Endothelial cell of umbilical vein (primary cell): ENCODE data around the gene SCNN1B. TPM values are rescaled to one million over a fixed set of nuclear protein-coding genes. Genes with fewer than 3 reads are reported as not detected.

Experiments
- BruUV-seq: library from RNA; stranded (reverse); fragments of 400-500 nt; replicated peaks from 2 replicates; lab custom pipeline; 2021; lab: Mats Ljungman, UMichigan
- CTCF ChIA-PET: fragments of 300-600, 350-600 bp; sonication (Branson Sonifier 250); formaldehyde crosslinking; loops from one replicate; lab custom pipeline; 2021; ENCODE audit warnings: antibody characterized with exemption, inconsistent platforms; lab: Charles Lee
- POLR2A ChIA-PET: fragments of 300-600, 350-600 bp; sonication (Branson Sonifier 250); formaldehyde crosslinking; loops from one replicate; lab custom pipeline; 2021; ENCODE audit warnings: antibody characterized with exemption, inconsistent platforms; lab: Charles Lee
- DNase-seq: peaks from one replicate; pipeline ENCODE4 v3.0.0-alpha.2; 2011; ENCODE audit warnings: low read depth, low spot score
- FAIRE-seq: peaks from 2 replicates; lab custom pipeline; 2011; peaks lifted over from hg19 to GRCh38; lab: Jason Lieb, UNC
- H2AFZ ChIP-seq: 2 replicates; pipeline ENCODE4 v1.6.0; 2012; ENCODE audit warnings: low read depth, low read length, control low read depth, inconsistent platforms
- H3K27ac ChIP-seq: 2 replicates; pipeline ENCODE4 v1.5.1; 2011; ENCODE audit warnings: low read depth, mild to moderate bottlenecking, control low read depth, low read length, moderate library complexity; ENCODE audit not compliant: insufficient read depth
- H3K27me3 ChIP-seq, 2 experiments: 2 replicates each; pipeline versions ENCODE4 v1.6.0 to v1.6.1; 2011; ENCODE audit warnings: low read length in 2 of 2, mixed read lengths in 1 of 2; ENCODE audit not compliant: control insufficient read depth in 2 of 2, insufficient read depth in 2 of 2
- H3K36me3 ChIP-seq, 2 experiments: 2 replicates in 1 of 2; 3 replicates in 1 of 2; pipeline ENCODE4 v1.5.1; 2011; ENCODE audit warnings: low read length in 2 of 2, mild to moderate bottlenecking in 1 of 2, moderate library complexity in 1 of 2; ENCODE audit not compliant: control insufficient read depth in 2 of 2, insufficient read depth in 2 of 2; ENCODE audit errors: extremely low read depth in 1 of 2
- H3K4me1 ChIP-seq: 3 replicates; pipeline ENCODE4 v1.5.1; 2011; ENCODE audit warnings: mild to moderate bottlenecking, low read length; ENCODE audit not compliant: control insufficient read depth, insufficient read depth; ENCODE audit errors: extremely low read depth
- H3K4me2 ChIP-seq: 2 replicates; pipeline ENCODE4 v1.6.1; 2011; ENCODE audit warnings: low read length, control low read depth, mixed read lengths; ENCODE audit not compliant: insufficient read depth
- H3K4me3 ChIP-seq, 3 experiments: fragments of 200-600 bp in 1 of 3; sonication (generic), shearing (Covaris generic) in 1 of 3; replicated peaks in 1 of 3; 2 replicates each; pipeline ENCODE4 v1.5.1; 2011 to 2016; ENCODE audit warnings: control low read depth in 3 of 3, low read length in 3 of 3, mild to moderate bottlenecking in 2 of 3, inconsistent platforms in 1 of 3, low read depth in 1 of 3, moderate library complexity in 1 of 3; ENCODE audit not compliant: insufficient read depth in 1 of 3
- H3K79me2 ChIP-seq: 2 replicates; pipeline ENCODE4 v1.6.0; 2012; ENCODE audit warnings: low read length, inconsistent platforms; ENCODE audit not compliant: control insufficient read depth, insufficient read depth
- H3K9ac ChIP-seq: replicated peaks from 2 replicates; pipeline ENCODE3; 2011; ENCODE audit warnings: low read length, control low read depth; ENCODE audit not compliant: insufficient read depth; ENCODE audit errors: extremely low read depth
- H3K9me1 ChIP-seq: replicated peaks from 3 replicates; pipeline ENCODE4 v1.6.0; 2011; ENCODE audit warnings: mild to moderate bottlenecking, low read length; ENCODE audit not compliant: control insufficient read depth, insufficient read depth; ENCODE audit errors: extremely low read depth
- H3K9me3 ChIP-seq: replicated peaks from 2 replicates; pipeline ENCODE4 v1.5.1; 2012; ENCODE audit warnings: low read length, inconsistent platforms; ENCODE audit not compliant: control insufficient read depth, insufficient read depth
- H4K20me1 ChIP-seq: replicated peaks from 2 replicates; pipeline ENCODE3; 2011; ENCODE audit warnings: mild to moderate bottlenecking, low read length; ENCODE audit not compliant: control insufficient read depth, insufficient read depth; ENCODE audit errors: extremely low read depth
- EZH2 ChIP-seq: IDR thresholded peaks from 2 replicates; pipeline ENCODE4 v1.6.1; 2012; ENCODE audit warnings: borderline replicate concordance, low read depth, mild to moderate bottlenecking, moderate library complexity, low read length, inconsistent platforms; ENCODE audit not compliant: severe bottlenecking
- FOS ChIP-seq: IDR thresholded peaks from 2 replicates; pipeline ENCODE4 v1.6.1; 2011; ENCODE audit warnings: mild to moderate bottlenecking, low read length, moderate library complexity, borderline replicate concordance; ENCODE audit not compliant: insufficient read depth
- GATA2 ChIP-seq: IDR thresholded peaks from 2 replicates; pipeline ENCODE4 v1.7.0; 2011; ENCODE audit warnings: low read depth, mild to moderate bottlenecking, moderate library complexity, mixed read lengths, low read length; ENCODE audit not compliant: insufficient read length, insufficient read depth
- JUN ChIP-seq: IDR thresholded peaks from 2 replicates; pipeline ENCODE4 v1.6.1; 2011; ENCODE audit warnings: borderline replicate concordance, low read depth; ENCODE audit not compliant: insufficient read length, insufficient read depth
- dilution Hi-C: fragments of 300-500 bp; cut with MboI; formaldehyde crosslinking; loops from one replicate; pipeline ENCODE4 v1.15.0; 2019; ENCODE audit warnings: low sequenced_read_pairs; ENCODE audit not compliant: extremely low pct_ligation_motif_present
- intact Hi-C: fragments of 100-400 bp; cut with micrococcal nuclease; formaldehyde crosslinking; loops from one replicate; pipeline ENCODE4 v1.10.0; 2022
- polyA plus RNA-seq, 4 experiments: library from polyadenylated mRNA; depleted of rRNA in 3 of 4; stranded (reverse) in 3 of 4; unstranded in 1 of 4; fragments of >200 nt; gene quantifications; 2 replicates each; pipeline versions ENCODE4 v1.2.1 to v1.2.3, GENCODE V29; 2011 to 2012; ENCODE audit warnings: missing spikeins in 1 of 4
- total RNA-seq: library from RNA; stranded (reverse); gene quantifications from 2 replicates; pipeline ENCODE4 v1.2.3, GENCODE V29; 2021
- TF ChIP-seq, protein P1 (sequence below): IDR thresholded peaks from 2 replicates; pipeline ENCODE4 v1.6.1; 2011; ENCODE audit not compliant: insufficient read depth, insufficient read length
- TF ChIP-seq, protein P2 (sequence below), 2 donors: IDR thresholded peaks; 1 replicate in 1 of 2; 2 replicates in 1 of 2; pipeline ENCODE4 v1.5.1; 2011; ENCODE audit warnings: low read length in 2 of 2, mild to moderate bottlenecking in 2 of 2, moderate library complexity in 2 of 2, control low read depth in 1 of 2, inconsistent platforms in 1 of 2, low read depth in 1 of 2; ENCODE audit not compliant: insufficient read depth in 1 of 2; ENCODE audit errors: extremely low read depth in 1 of 2

The SCNN1B gene
- total and polyA plus RNA-seq, 2 donors (not counting 3 experiments of a cell fraction or from before 2014, with no cell fraction given) = not detected

DNA sequence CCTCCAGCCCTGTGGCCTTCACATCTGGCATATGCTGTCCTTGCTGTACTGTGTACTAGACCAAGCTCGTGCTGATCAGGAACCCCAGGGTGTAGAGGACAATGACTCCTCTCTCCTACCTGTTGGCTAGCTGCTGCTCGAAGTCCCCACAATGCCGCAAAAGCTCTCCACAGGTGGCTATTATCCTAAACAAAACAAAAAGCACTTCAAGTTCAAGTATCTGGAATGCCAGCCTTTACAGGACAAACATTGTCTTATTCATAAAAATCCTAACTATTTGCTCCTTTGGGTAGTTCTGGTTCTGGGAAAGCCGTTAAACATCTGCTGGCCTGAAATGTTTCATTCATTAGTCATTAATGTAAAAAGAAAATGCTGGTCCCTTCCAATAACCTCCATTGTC is 108.1 kb downstream of the SCNN1B start:
- FAIRE-seq (no peak), DNase-seq (no peak)
- dilution Hi-C loops = no loop called here
- Histone ChIP-seq H3K9me3 (no peaks in the 10 kb centered on the region), H3K9me1 (no peaks in the 10 kb centered on the region), H4K20me1 (no peaks in the 10 kb centered on the region), H3K27ac (no peak overlapping the region), H3K4me3 (no peak overlapping the region), H3K9ac (no peak overlapping the region), H3K4me1 (no peaks in the 10 kb centered on the region), H3K79me2 (no peaks in the 10 kb centered on the region), H2AFZ (no peak overlapping the region), H3K4me2 (no peak overlapping the region), H3K27me3 (no peaks in the 10 kb centered on the region), H3K36me3 (peaks cover under 1 to 12% of the 10 kb centered on the region in 2 experiments)
- intact Hi-C loops = no loop called here
- no TSS peak for BruUV-seq
- no peak for TF ChIP-seq EZH2
- TF ChIP-seq, protein P1, sequence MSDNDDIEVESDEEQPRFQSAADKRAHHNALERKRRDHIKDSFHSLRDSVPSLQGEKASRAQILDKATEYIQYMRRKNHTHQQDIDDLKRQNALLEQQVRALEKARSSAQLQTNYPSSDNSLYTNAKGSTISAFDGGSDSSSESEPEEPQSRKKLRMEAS = no peak
- no peak for TF ChIP-seq FOS
- TF ChIP-seq, protein P2, sequence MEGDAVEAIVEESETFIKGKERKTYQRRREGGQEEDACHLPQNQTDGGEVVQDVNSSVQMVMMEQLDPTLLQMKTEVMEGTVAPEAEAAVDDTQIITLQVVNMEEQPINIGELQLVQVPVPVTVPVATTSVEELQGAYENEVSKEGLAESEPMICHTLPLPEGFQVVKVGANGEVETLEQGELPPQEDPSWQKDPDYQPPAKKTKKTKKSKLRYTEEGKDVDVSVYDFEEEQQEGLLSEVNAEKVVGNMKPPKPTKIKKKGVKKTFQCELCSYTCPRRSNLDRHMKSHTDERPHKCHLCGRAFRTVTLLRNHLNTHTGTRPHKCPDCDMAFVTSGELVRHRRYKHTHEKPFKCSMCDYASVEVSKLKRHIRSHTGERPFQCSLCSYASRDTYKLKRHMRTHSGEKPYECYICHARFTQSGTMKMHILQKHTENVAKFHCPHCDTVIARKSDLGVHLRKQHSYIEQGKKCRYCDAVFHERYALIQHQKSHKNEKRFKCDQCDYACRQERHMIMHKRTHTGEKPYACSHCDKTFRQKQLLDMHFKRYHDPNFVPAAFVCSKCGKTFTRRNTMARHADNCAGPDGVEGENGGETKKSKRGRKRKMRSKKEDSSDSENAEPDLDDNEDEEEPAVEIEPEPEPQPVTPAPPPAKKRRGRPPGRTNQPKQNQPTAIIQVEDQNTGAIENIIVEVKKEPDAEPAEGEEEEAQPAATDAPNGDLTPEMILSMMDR (IDR thresholded peaks at IDR 0.05; ENCODE audit: extremely low read depth in 1 of 2, insufficient read depth in 1 of 2, low read depth in 1 of 2, low read length in 2 of 2) = no peak
- no peak for TF ChIP-seq JUN
- no peak for TF ChIP-seq GATA2
- ChIA-PET POLR2A (no interaction called here), CTCF (interaction anchor here (1.0 kb wide), 1 partner anchor 10 kb away, joined by 3 read pairs; no protein-coding TSS in a partner anchor)
